ENCODE measurements around the gene KCTD7.
A peak's percentile ranks its signal among the peaks of the same experiment; 100 is the strongest.

DNA sequence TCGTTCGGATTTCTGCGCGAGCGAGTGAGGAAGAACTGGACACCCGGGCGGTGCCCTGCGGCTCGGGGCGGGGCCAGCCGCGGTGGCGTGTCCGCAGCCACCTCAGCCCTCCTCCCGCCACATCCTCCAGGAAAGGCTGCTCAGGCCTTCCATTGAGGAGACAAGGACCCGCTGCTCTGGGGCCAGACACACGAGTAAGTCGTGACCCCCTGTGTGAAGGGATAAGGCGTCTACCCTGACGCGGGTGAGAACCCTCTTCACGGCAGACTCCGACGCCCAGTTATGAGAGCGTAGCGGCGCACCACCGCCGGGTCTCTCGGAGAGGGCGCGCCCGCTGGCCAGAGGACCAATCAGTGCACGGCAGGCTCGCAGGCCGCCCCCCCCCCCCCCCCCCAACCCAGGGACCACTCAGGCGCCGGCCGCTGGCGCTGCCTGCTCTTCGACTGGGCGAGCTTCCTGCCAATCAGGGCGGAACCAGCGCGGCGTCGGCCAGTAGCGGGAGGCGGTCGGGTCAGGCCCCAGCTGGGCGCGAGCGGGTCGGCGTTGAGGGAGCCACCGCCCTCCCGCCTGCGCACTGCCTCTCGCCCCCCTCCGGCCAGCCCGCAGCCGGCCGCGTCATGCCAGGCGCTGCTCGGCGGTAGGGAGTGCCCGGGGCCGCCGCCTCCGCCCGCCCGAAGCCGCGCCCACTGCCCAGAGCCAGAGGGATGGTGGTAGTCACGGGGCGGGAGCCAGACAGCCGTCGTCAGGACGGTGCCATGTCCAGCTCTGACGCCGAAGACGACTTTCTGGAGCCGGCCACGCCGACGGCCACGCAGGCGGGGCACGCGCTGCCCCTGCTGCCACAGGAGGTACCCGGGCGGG, at the start of gene KCTD7:
- TF ChIP-seq SMC3 (IDR thresholded peaks at IDR 0.05) = no peak
- TF ChIP-seq, protein P1, sequence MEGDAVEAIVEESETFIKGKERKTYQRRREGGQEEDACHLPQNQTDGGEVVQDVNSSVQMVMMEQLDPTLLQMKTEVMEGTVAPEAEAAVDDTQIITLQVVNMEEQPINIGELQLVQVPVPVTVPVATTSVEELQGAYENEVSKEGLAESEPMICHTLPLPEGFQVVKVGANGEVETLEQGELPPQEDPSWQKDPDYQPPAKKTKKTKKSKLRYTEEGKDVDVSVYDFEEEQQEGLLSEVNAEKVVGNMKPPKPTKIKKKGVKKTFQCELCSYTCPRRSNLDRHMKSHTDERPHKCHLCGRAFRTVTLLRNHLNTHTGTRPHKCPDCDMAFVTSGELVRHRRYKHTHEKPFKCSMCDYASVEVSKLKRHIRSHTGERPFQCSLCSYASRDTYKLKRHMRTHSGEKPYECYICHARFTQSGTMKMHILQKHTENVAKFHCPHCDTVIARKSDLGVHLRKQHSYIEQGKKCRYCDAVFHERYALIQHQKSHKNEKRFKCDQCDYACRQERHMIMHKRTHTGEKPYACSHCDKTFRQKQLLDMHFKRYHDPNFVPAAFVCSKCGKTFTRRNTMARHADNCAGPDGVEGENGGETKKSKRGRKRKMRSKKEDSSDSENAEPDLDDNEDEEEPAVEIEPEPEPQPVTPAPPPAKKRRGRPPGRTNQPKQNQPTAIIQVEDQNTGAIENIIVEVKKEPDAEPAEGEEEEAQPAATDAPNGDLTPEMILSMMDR (IDR thresholded peaks at IDR 0.05) = no peak
- TF ChIP-seq MAZ (IDR thresholded peaks at IDR 0.05; ENCODE audit: borderline replicate concordance, low read depth, low read length) = no peak
- TF ChIP-seq, protein P2, sequence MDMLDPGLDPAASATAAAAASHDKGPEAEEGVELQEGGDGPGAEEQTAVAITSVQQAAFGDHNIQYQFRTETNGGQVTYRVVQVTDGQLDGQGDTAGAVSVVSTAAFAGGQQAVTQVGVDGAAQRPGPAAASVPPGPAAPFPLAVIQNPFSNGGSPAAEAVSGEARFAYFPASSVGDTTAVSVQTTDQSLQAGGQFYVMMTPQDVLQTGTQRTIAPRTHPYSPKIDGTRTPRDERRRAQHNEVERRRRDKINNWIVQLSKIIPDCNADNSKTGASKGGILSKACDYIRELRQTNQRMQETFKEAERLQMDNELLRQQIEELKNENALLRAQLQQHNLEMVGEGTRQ (IDR thresholded peaks at IDR 0.05) = no peak
- no peak for TF ChIP-seq NFE2L2 (conservative IDR thresholded peaks at IDR 0.05; ENCODE audit: low read length)
- peak; percentile 49; the same call in 1 of the 2 replicates for TF ChIP-seq HOXA7 (CRISPR knock-in tag; IDR thresholded peaks at IDR 0.05)
- TF ChIP-seq BHLHE40 (IDR thresholded peaks at IDR 0.05; ENCODE audit: low read depth, low read length) = no peak
- TF ChIP-seq RFX5 (IDR thresholded peaks at IDR 0.05) = no peak
- peak in 1 of 2 experiments; percentile 21; a peak in 1 of 5 replicates for TF ChIP-seq RAD21 (conservative IDR thresholded peaks at IDR 0.05 in 1 of 2, IDR thresholded peaks at IDR 0.05 in 1 of 2)
- TF ChIP-seq, protein P3, sequence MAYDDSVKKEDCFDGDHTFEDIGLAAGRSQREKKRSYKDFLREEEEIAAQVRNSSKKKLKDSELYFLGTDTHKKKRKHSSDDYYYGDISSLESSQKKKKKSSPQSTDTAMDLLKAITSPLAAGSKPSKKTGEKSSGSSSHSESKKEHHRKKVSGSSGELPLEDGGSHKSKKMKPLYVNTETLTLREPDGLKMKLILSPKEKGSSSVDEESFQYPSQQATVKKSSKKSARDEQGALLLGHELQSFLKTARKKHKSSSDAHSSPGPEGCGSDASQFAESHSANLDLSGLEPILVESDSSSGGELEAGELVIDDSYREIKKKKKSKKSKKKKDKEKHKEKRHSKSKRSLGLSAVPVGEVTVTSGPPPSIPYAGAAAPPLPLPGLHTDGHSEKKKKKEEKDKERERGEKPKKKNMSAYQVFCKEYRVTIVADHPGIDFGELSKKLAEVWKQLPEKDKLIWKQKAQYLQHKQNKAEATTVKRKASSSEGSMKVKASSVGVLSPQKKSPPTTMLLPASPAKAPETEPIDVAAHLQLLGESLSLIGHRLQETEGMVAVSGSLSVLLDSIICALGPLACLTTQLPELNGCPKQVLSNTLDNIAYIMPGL (CRISPR knock-in tag; IDR thresholded peaks at IDR 0.05; ENCODE audit: borderline replicate concordance) = no peak
- TF ChIP-seq POLR2A (IDR thresholded peaks at IDR 0.05; ENCODE audit: low read length) = peak; percentile 98
- TF ChIP-seq JUN (IDR thresholded peaks at IDR 0.05) = peak; percentile 68 to 95
